H4 (cell line): Measurements from ENCODE around the gene CIAPIN1. TPM values are rescaled to one million over a fixed set of nuclear protein-coding genes. Genes with fewer than 3 reads are reported as not detected.
A peak's percentile ranks its signal among the peaks of the same experiment; 100 is the strongest.

ENCODE experiments used
- DNase-seq: peaks from one replicate; pipeline ENCODE4 v3.0.0-alpha.2; 2015; ENCODE audit warnings: low spot score
- total RNA-seq: library from RNA; depleted of rRNA; stranded (reverse); fragments of >200 nt; shearing (Covaris generic); gene quantifications from 2 replicates; pipeline ENCODE4 v1.2.3, GENCODE V29; 2014; rRNA removed

Gene CIAPIN1
- total RNA-seq, 1 experiment from 2014 or later = 88.4 TPM

DNA sequence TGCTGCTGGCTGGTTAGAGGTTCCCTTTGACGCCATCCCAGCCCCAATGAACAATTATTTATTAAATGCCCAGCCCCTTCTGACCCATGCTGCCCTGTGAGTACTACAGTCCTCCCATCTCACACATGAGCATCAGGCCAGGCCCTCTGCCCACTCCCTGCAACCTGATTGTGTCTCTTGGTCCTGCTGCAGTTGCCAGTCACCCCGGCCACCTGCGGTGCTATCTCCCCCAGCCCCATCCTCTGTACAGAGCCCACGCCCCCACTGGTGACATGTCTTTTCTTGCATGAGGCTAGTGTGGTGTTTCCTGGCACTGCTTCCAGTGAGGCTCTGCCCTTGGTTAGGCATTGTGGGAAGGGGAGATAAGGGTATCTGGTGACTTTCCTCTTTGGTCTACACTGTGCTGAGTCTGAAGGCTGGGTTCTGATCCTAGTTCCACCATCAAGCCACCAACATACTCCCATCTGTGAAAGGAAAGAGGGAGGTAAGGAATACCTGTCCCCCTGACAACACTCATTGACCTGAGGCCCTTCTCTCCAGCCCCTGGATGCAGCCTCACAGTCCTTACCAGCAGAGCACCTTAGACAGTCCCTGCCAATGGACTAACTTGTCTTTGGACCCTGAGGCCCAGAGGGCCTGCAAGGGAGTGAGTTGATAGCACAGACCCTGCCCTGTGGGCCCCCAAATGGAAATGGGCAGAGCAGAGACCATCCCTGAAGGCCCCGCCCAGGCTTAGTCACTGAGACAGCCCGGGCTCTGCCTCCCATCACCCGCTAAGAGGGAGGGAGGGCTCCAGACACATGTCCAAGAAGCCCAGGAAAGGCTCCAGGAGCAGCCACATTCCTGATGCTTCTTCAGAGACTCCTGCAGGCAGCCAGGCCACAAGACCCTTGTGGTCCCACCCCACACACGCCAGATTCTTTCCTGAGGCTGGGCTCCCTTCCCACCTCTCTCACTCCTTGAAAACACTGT is 63.6 kb downstream of the CIAPIN1 start:
- DNase-seq = peak; percentile 39

DNA sequence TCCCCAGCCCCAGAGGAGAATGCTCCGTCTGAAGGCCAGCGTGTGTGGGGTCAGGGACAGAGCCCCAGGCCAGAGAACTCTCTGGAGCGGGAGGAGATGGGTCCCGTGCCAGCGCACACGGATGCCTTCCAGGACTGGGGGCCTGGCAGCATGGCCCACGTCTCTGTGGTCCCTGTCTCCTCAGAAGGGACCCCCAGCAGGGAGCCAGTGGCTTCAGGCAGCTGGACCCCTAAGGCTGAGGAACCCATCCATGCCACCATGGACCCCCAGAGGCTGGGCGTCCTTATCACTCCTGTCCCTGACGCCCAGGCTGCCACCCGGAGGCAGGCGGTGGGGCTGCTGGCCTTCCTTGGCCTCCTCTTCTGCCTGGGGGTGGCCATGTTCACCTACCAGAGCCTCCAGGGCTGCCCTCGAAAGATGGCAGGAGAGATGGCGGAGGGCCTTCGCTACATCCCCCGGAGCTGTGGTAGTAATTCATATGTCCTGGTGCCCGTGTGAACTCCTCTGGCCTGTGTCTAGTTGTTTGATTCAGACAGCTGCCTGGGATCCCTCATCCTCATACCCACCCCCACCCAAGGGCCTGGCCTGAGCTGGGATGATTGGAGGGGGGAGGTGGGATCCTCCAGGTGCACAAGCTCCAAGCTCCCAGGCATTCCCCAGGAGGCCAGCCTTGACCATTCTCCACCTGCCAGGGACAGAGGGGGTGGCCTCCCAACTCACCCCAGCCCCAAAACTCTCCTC is 64.5 kb downstream of the CIAPIN1 start:
- no peak for DNase-seq

DNA sequence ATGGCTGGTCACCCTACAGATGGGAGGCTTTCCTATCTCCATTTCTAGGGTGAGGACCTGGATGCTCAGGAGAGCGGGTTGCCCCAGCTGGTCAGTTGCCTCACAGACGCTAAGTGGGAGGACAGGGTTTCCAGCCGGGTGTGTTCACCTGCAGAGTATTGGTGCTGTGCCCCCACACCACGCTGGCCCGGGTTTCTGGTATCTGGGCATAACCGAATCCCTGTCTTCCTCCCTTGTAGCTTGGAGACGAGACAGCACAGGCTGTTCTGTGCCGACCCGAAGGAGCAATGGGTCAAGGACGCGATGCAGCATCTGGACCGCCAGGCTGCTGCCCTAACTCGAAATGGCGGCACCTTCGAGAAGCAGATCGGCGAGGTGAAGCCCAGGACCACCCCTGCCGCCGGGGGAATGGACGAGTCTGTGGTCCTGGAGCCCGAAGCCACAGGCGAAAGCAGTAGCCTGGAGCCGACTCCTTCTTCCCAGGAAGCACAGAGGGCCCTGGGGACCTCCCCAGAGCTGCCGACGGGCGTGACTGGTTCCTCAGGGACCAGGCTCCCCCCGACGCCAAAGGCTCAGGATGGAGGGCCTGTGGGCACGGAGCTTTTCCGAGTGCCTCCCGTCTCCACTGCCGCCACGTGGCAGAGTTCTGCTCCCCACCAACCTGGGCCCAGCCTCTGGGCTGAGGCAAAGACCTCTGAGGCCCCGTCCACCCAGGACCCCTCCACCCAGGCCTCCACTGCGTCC is 65.2 kb downstream of the CIAPIN1 start:
- no peak for DNase-seq

DNA sequence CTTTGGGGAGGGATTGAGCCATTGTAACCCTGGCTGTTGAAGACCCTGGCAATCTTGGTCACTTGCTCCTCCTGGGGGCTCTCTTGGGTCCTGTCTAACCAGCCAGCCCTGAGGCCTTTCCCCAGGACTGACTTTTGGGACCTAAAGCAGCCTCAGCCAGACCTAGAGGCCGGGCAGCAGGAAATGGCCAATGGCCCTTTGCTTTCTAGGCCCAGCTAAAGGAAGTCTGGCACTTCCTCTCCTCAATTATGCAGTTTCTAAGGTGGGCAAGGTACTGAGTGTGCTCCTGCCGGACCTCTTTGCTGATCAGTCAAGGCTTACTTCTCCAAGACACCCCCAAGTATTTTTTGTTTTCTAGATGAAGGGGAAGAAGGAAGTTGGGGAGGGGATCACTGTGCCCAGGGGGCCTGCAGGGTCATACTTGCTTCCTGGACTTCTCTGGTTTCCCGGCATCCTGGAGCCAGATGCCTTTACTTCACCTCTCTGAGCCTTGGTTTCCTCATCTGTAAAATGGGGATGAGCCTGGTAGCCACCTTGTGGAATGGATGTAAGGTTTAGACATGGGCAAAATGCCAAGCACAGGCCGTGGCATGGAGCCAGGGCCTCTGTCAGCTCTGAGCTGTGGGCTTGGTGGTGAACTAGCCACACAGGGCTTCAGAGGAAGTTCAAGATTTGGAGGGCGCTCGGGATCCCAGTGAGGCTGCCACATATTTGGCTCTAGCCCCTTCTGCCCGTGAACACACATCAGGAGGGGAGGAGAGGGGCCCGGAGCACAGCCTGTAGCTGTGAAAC is 66.3 kb downstream of the CIAPIN1 start:
- DNase-seq = peak; percentile 40

DNA sequence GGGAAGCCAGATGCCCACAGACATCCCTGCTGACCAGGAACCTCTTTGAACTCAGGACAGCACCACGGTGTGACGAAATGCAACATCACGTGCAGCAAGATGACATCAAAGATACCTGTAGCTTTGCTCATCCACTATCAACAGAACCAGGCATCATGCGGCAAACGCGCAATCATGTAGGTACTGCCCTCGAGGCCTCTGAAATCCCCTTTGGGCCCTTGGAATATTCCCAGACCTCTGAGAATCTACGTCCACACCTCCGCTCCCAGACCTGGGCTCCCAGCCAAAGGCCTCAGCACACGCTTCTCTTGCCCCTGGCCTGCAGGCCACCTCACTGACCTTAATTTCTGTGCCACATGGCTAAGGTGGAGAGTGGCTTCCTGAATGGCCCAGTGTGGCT is 67.6 kb downstream of the CIAPIN1 start:
- no peak for DNase-seq

Other genes starting within 250 kb of the CIAPIN1 start
- gene ARL2BP, start 202.1 kb downstream of the CIAPIN1 start, total RNA-seq = 98.4 and 100 TPM in 2 replicates
- 0.17 TPM in 1 of 2 replicates, not detected in the other for gene PLLP, start 162.7 kb downstream of the CIAPIN1 start, total RNA-seq
- gene CCL22, start 88.6 kb downstream of the CIAPIN1 start, total RNA-seq = not detected in 2 replicates
- 0.70 and 0.85 TPM in 2 replicates for gene CX3CL1, start 74.9 kb downstream of the CIAPIN1 start, total RNA-seq
- not detected in 2 replicates for gene CCL17, start 42.6 kb downstream of the CIAPIN1 start, total RNA-seq
- gene COQ9, start 94 bp upstream of the CIAPIN1 start, total RNA-seq = 67.6 and 76.9 TPM in 2 replicates
- 201 and 244 TPM in 2 replicates for gene POLR2C, start 15.3 kb upstream of the CIAPIN1 start, total RNA-seq
- 15.5 and 25.4 TPM in 2 replicates for gene DOK4, start 39.1 kb upstream of the CIAPIN1 start, total RNA-seq
- gene CCDC102A, start 89.2 kb upstream of the CIAPIN1 start, total RNA-seq = 5.8 and 10.2 TPM in 2 replicates
- not detected in 2 replicates for gene ADGRG5, start 95.3 kb upstream of the CIAPIN1 start, total RNA-seq
- 1.2 and 1.3 TPM in 2 replicates for gene ADGRG1, start 181.2 kb upstream of the CIAPIN1 start, total RNA-seq
- not detected in 2 replicates for gene ADGRG3, start 220.9 kb upstream of the CIAPIN1 start, total RNA-seq
- gene DRC7, start 247.4 kb upstream of the CIAPIN1 start, total RNA-seq = 0.02 TPM in 1 of 2 replicates, not detected in the other